DND-41 (cell line): ENCODE measurements around the gene MYH9.

Experiments
- ATAC-seq: fragments of 200-7000 bp; cut with Tn5 transposase; 3 replicates; pipeline ENCODE4 v1.9.1; 2021; ENCODE audit warnings: low read depth; ENCODE audit not compliant: insufficient read depth
- DNase-seq: peaks from one replicate; pipeline ENCODE4 v3.0.0-alpha.2; 2020
- H2AFZ ChIP-seq: 2 replicates; pipeline ENCODE4 v1.6.0; 2012; ENCODE audit warnings: low read depth, low read length
- H3K27ac ChIP-seq: 2 replicates; pipeline ENCODE4 v1.5.1; 2012; ENCODE audit warnings: low read length, inconsistent platforms
- H3K27me3 ChIP-seq: fragments of 200-600 bp; sonication (generic); 2 replicates; pipeline ENCODE4 v1.6.0; 2012; ENCODE audit warnings: low read length, mild to moderate bottlenecking, inconsistent platforms; ENCODE audit not compliant: insufficient read depth, poor library complexity
- H3K36me3 ChIP-seq: 2 replicates; pipeline ENCODE4 v1.5.1; 2012; ENCODE audit warnings: low read length, inconsistent platforms; ENCODE audit not compliant: insufficient read depth
- H3K4me1 ChIP-seq: 2 replicates; pipeline ENCODE4 v1.5.1; 2012; ENCODE audit warnings: mild to moderate bottlenecking, low read length; ENCODE audit not compliant: insufficient read depth
- H3K4me2 ChIP-seq: 2 replicates; pipeline ENCODE4 v1.6.0; 2012; ENCODE audit warnings: mild to moderate bottlenecking, moderate library complexity, low read length, inconsistent platforms; ENCODE audit not compliant: insufficient read depth
- H3K4me3 ChIP-seq, 2 experiments: fragments of 200-600 bp in 1 of 2; shearing (Covaris generic) in 1 of 2; 2 replicates each; pipeline ENCODE4 v1.5.1; 2012 to 2016; ENCODE audit warnings: inconsistent platforms in 2 of 2, low read length in 2 of 2, mild to moderate bottlenecking in 2 of 2, low read depth in 1 of 2, moderate library complexity in 1 of 2
- H3K79me2 ChIP-seq: 2 replicates; pipeline ENCODE4 v1.6.0; 2012; ENCODE audit warnings: low read length, inconsistent platforms; ENCODE audit not compliant: insufficient read depth
- H3K9ac ChIP-seq: 2 replicates; pipeline ENCODE4 v1.6.0; 2012; ENCODE audit warnings: low read depth, mild to moderate bottlenecking, inconsistent platforms, low read length, moderate library complexity
- H3K9me3 ChIP-seq: 2 replicates; pipeline ENCODE4 v1.5.1; 2012; ENCODE audit warnings: low read length, moderate library complexity, mild to moderate bottlenecking, inconsistent platforms; ENCODE audit not compliant: insufficient read depth, severe bottlenecking
- H4K20me1 ChIP-seq: 2 replicates; pipeline ENCODE4 v1.6.0; 2012; ENCODE audit warnings: low read length; ENCODE audit not compliant: insufficient read depth
- EZH2 ChIP-seq: IDR thresholded peaks from 3 replicates; pipeline ENCODE4 v1.6.1; 2012; ENCODE audit warnings: borderline replicate concordance, low read depth, mild to moderate bottlenecking, moderate library complexity, low read length, inconsistent platforms; ENCODE audit not compliant: severe bottlenecking
- TF ChIP-seq, protein P1 (sequence below): IDR thresholded peaks from 2 replicates; pipeline ENCODE4 v1.5.1; 2012; ENCODE audit warnings: borderline replicate concordance, low read length, moderate library complexity, mild to moderate bottlenecking; ENCODE audit not compliant: poor library complexity, severe bottlenecking; ENCODE audit errors: extremely low read depth

The MYH9 gene

DNA sequence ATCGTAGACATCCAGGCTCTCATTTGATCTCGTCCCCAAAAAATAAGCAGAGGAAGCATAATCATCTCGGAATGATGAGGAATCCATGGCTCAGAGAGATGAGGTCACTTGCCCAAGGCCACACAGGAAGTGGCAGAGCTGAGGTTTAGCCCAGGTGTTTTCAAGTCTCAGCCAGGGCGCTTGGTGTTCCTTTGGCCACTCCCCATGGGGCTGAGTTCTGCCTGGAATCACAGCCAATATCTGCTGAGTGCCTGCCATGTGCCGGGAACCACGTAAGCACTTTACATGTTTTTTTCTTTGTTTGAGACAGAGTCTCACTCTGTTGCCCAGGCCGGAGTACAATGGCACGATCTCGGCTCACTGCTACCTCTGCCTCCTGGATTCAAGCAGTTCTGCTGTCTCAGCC, 29.5 kb upstream of the MYH9 start:
- no peak for TF ChIP-seq EZH2
- Histone ChIP-seq H2AFZ (no peak overlapping the region), H3K4me2 (no peak overlapping the region), H3K27ac (no peak overlapping the region), H3K4me3 (no peak overlapping the region), H3K36me3 (no peaks in the 10 kb centered on the region), H3K4me1 (peaks cover 11% of the 10 kb centered on the region), H3K79me2 (no peaks in the 10 kb centered on the region), H3K27me3 (no peaks in the 10 kb centered on the region), H4K20me1 (no peaks in the 10 kb centered on the region), H3K9ac (no peak overlapping the region), H3K9me3 (no peaks in the 10 kb centered on the region)
- ATAC-seq (peak; percentile 28; the same call in 1 of the 3 replicates), DNase-seq (peak; percentile 13)

DNA sequence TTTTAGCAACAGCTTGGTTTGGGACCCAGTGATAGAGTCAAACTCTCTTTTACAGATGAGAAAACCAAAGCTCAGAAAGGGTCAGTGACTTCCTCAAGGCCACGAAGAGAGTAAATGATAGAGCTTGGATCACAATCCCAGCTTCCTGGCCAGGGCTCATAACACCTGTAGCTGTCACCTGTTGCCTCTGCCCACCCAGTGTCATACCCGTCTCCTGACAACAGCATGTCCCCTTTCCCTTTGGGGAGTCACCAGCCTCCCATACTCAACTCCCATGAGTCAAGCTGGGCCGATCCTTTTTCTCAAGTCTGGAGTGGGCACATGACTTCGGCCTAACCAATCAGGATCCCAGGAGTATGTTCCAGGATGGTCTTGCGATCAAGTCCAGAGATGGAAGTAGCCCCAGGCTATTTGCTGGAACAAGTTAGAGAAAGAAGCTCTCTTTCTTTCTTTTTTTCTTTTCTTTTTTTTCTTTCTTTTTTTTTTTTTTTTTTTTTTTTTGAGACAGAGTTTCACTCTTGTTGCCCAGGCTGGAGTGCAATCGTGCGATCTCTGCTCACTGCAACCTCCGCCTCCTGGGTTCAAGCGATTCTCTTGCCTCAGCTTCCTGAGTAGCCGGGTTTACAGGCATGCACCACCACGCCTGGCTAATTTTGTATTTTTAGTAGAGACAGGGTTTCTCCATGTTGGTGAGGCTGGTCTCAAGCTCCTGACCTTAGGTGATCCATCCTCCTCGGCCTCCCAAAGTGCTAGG, 27.8 kb upstream of the MYH9 start:
- Histone ChIP-seq H3K27me3 (no peaks in the 10 kb centered on the region), H3K9ac (no peak overlapping the region), H3K4me1 (peaks cover 11% of the 10 kb centered on the region), H3K4me2 (no peak overlapping the region), H3K79me2 (no peaks in the 10 kb centered on the region), H4K20me1 (no peaks in the 10 kb centered on the region), H3K9me3 (no peaks in the 10 kb centered on the region), H3K36me3 (no peaks in the 10 kb centered on the region), H3K4me3 (no peak overlapping the region), H3K27ac (no peak overlapping the region), H2AFZ (no peak overlapping the region)
- TF ChIP-seq, protein P1, sequence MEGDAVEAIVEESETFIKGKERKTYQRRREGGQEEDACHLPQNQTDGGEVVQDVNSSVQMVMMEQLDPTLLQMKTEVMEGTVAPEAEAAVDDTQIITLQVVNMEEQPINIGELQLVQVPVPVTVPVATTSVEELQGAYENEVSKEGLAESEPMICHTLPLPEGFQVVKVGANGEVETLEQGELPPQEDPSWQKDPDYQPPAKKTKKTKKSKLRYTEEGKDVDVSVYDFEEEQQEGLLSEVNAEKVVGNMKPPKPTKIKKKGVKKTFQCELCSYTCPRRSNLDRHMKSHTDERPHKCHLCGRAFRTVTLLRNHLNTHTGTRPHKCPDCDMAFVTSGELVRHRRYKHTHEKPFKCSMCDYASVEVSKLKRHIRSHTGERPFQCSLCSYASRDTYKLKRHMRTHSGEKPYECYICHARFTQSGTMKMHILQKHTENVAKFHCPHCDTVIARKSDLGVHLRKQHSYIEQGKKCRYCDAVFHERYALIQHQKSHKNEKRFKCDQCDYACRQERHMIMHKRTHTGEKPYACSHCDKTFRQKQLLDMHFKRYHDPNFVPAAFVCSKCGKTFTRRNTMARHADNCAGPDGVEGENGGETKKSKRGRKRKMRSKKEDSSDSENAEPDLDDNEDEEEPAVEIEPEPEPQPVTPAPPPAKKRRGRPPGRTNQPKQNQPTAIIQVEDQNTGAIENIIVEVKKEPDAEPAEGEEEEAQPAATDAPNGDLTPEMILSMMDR: no peak
- TF ChIP-seq EZH2: no peak
- ATAC-seq (no peak), DNase-seq (no peak)

DNA sequence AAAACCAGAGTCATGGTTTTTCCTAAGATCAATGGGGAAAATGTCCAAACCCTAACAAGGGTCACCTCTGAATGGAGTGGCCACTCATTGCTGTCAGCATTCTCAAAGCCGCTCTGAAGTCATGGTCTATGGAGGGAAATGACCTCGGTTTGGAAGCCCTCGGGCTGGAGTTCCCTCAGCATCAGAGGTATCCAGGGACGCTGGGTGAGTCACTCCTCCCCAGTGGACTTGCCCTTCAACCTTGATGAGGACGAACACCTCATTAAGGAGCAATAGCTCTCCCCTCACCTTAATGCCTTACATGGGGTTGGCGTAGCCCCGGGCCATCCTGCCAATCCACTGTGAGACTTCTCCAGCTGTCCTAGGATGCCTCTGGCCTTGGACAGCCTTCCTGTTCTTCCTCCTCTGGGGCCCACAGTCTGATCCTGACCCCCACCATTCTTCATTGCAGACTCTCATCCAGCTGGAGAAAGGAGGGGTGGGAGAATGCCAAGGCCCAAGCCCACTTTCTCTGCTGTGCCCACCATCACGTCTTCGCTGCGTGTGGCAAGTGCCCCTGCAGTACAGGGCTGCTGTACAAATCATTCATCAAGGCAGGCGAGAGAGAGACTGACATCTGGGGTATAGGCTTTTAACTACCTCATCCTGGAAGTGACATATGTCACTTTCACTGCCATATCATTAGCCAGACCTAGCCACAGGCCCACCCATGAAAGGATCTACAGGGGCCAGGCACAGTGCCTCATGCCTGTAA, 25.4 kb upstream of the MYH9 start:
- Histone ChIP-seq H3K27ac (no peak overlapping the region), H3K9ac (no peak overlapping the region), H3K4me1 (no peaks in the 10 kb centered on the region), H3K36me3 (no peaks in the 10 kb centered on the region), H2AFZ (no peak overlapping the region), H3K4me2 (no peak overlapping the region), H3K27me3 (no peaks in the 10 kb centered on the region), H3K79me2 (no peaks in the 10 kb centered on the region), H3K9me3 (no peaks in the 10 kb centered on the region), H4K20me1 (no peaks in the 10 kb centered on the region), H3K4me3 (no peak overlapping the region)
- ATAC-seq: peak; percentile 48; the same call in 1 of the 3 replicates
- DNase-seq: no peak
- TF ChIP-seq, protein P1: no peak
- TF ChIP-seq EZH2: no peak
